B cell (primary cell): Measurements from ENCODE around the gene LMO7. TPM values are rescaled to one million over a fixed set of nuclear protein-coding genes. Genes with fewer than 3 reads are reported as not detected.

Source experiments
- ATAC-seq: fragments of 200-7000 bp; cut with Tn5 transposase; one replicate; pipeline ENCODE4 v1.10.0; 2021; ENCODE audit warnings: low read depth, mild to moderate bottlenecking, moderate number of reproducible peaks, moderate library complexity
- CTCF ChIA-PET: fragments of 350-600 bp; sonication (Branson Sonifier 250); formaldehyde crosslinking; loops from one replicate; lab custom pipeline; 2021; ENCODE audit warnings: antibody characterized with exemption, inconsistent platforms; lab: Charles Lee
- POLR2A ChIA-PET: fragments of 350-600 bp; sonication (Branson Sonifier 250); formaldehyde crosslinking; loops from one replicate; lab custom pipeline; 2021; ENCODE audit warnings: antibody characterized with exemption; lab: Charles Lee
- DNase-seq: peaks from one replicate; pipeline ENCODE4 v3.0.0; 2013
- H2AFZ ChIP-seq: 2 replicates; pipeline ENCODE4 v1.6.1; 2012; ENCODE audit warnings: mild to moderate bottlenecking, low read depth, low read length; ENCODE audit not compliant: insufficient read depth, poor library complexity, severe bottlenecking
- H3K27ac ChIP-seq, 2 donors: 1 replicate in 1 of 2; 2 replicates in 1 of 2; pipeline ENCODE4 v1.5.1; 2012 to 2013; ENCODE audit warnings: low read length in 2 of 2, mild to moderate bottlenecking in 2 of 2, moderate library complexity in 1 of 2
- H3K27me3 ChIP-seq, 4 experiments: fragments of 200-600 bp in 1 of 4; sonication (generic) in 1 of 4; replicated peaks in 1 of 4; 1 replicate in 2 of 4; 2 replicates in 2 of 4; pipeline versions ENCODE4 v1.6.1 to v1.7.0; 2013 to 2016; ENCODE audit warnings: low read length in 3 of 4, mild to moderate bottlenecking in 2 of 4, mixed read lengths in 1 of 4, moderate library complexity in 1 of 4; ENCODE audit not compliant: insufficient read depth in 4 of 4, control insufficient read depth in 3 of 4; ENCODE audit errors: control extremely low read depth in 1 of 4
- H3K36me3 ChIP-seq, 2 experiments: replicated peaks in 1 of 2; 1 replicate in 1 of 2; 2 replicates in 1 of 2; pipeline versions ENCODE4 v1.6.1 to v1.7.1; 2013; ENCODE audit warnings: low read length in 1 of 2; ENCODE audit not compliant: insufficient read depth in 2 of 2, control insufficient read depth in 1 of 2; ENCODE audit errors: control extremely low read depth in 1 of 2, extremely low read depth in 1 of 2
- H3K4me1 ChIP-seq, 2 donors: fragments of 200-600 bp in 1 of 2; sonication (generic) in 1 of 2; 1 replicate in 1 of 2; 2 replicates in 1 of 2; pipeline versions ENCODE4 v1.5.1 to v1.6.1; 2013 to 2017; ENCODE audit warnings: low read length in 2 of 2; ENCODE audit not compliant: control insufficient read depth in 2 of 2, insufficient read depth in 2 of 2
- H3K4me2 ChIP-seq: replicated peaks from 2 replicates; pipeline ENCODE3; 2012; ENCODE audit warnings: mild to moderate bottlenecking, low read depth, low read length; ENCODE audit not compliant: poor library complexity, severe bottlenecking
- H3K4me3 ChIP-seq, 5 experiments: fragments of 200-600 bp in 1 of 5; sonication (generic) in 1 of 5; 1 replicate in 3 of 5; 2 replicates in 2 of 5; pipeline versions ENCODE4 v1.5.1 to v1.7.0; 2011 to 2016; ENCODE audit warnings: low read length in 4 of 5, mild to moderate bottlenecking in 4 of 5, low read depth in 2 of 5, control low read depth in 1 of 5, moderate library complexity in 1 of 5; ENCODE audit not compliant: insufficient read depth in 1 of 5; ENCODE audit errors: control extremely low read depth in 1 of 5, extremely low read depth in 1 of 5
- H3K79me2 ChIP-seq: fragments of 200-600 bp; sonication (generic); one replicate; pipeline ENCODE4 v1.6.0; 2016; ENCODE audit warnings: low read length; ENCODE audit not compliant: control insufficient read depth, insufficient read depth
- H3K9ac ChIP-seq: fragments of 200-600 bp; sonication (generic); 2 replicates; pipeline ENCODE4 v1.6.1; 2017; ENCODE audit warnings: mild to moderate bottlenecking, low read length, moderate library complexity
- H3K9me3 ChIP-seq, 3 donors: one replicate each; pipeline versions ENCODE4 v1.6.1 to v1.7.1; 2013; ENCODE audit warnings: low read length in 2 of 3; ENCODE audit not compliant: control insufficient read depth in 2 of 3, insufficient read depth in 1 of 3; ENCODE audit errors: control extremely low read depth in 1 of 3
- H4K20me1 ChIP-seq: 2 replicates; pipeline ENCODE4 v1.6.0; 2012; ENCODE audit warnings: mild to moderate bottlenecking, low read length; ENCODE audit not compliant: insufficient read depth, control insufficient read depth, poor library complexity, severe bottlenecking
- H3K27ac Mint-ChIP-seq: one replicate; pipeline ENCODE4 v1.8.0; 2021; ENCODE audit warnings: mixed read lengths
- H3K27me3 Mint-ChIP-seq: one replicate; pipeline ENCODE4 v1.8.0; 2021; ENCODE audit warnings: mixed read lengths
- H3K4me1 Mint-ChIP-seq: one replicate; pipeline ENCODE4 v1.8.0; 2021; ENCODE audit warnings: mixed read lengths
- H3K4me3 Mint-ChIP-seq: one replicate; pipeline ENCODE4 v1.8.0; 2021; ENCODE audit warnings: mixed read lengths
- H3K9me3 Mint-ChIP-seq: one replicate; pipeline ENCODE4 v1.8.0; 2022; ENCODE audit warnings: mixed read lengths; ENCODE audit not compliant: insufficient read depth
- CTCF ChIP-seq: fragments of 200-600 bp; IDR thresholded peaks from one replicate; pipeline ENCODE4 v1.8.0; 2022; ENCODE audit warnings: antibody characterized with exemption, mild to moderate bottlenecking
- EZH2 ChIP-seq: IDR thresholded peaks from 2 replicates; pipeline ENCODE4 v1.6.1; 2012; ENCODE audit warnings: borderline replicate concordance, low read depth, mild to moderate bottlenecking, moderate library complexity, low read length; ENCODE audit not compliant: insufficient read depth, poor library complexity, severe bottlenecking
- WGBS: methylation state at CpG from one replicate; pipeline ENCODE4 v1.1.5; 2013; ENCODE audit warnings: missing lambda C conversion rate; ENCODE audit not compliant: insufficient coverage; 5-methylcytosine and 5-hydroxymethylcytosine counted together
- intact Hi-C: fragments of 100-400 bp; cut with micrococcal nuclease; formaldehyde crosslinking; loops from one replicate; pipeline ENCODE4 v1.10.0; 2022
- polyA plus RNA-seq: library from polyadenylated mRNA; depleted of rRNA; stranded (reverse); fragments of >200 nt; gene quantifications from 2 replicates; pipeline ENCODE4 v1.2.3, GENCODE V29; 2012
- total RNA-seq, 2 donors: library from RNA; stranded (reverse); fragments of 120-200 nt in 1 of 2; gene quantifications; 1 replicate in 1 of 2; 2 replicates in 1 of 2; pipeline versions ENCODE4 v1.2.3 to v1.2.4, GENCODE V29; 2013 to 2022

LMO7 gene
- total and polyA plus RNA-seq, 2 donors (not counting 1 experiment from before 2014, with no cell fraction given), result 7.8 to 17.4 TPM

DNA sequence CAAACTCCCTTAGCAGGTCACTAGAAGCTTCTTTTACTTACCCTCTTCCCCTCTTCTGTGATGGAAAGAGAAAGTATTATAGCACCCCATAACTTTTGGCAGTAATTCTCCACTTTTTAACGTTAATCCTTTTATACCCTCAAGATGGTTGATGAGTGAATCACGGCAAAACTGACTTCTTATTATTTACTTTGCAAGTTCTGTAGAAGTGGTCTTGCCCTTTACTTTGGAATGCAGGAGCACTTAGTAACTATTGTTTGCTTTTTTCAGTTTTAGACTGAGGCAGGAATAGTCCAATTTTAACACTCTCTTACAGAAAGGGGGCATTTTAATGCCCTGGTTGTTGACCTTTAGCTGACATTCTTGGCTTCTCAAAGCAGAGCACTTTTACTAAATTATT lies 260.1 kb downstream of the LMO7 start:
- Histone ChIP-seq H3K36me3 (no peaks in the 10 kb centered on the region), H3K9ac (no peak overlapping the region), H3K4me3 (no peak overlapping the region), H2AFZ (no peak overlapping the region), H3K27ac (no peak overlapping the region), H4K20me1 (no peaks in the 10 kb centered on the region), H3K4me1 (no peaks in the 10 kb centered on the region), H3K4me2 (no peak overlapping the region), H3K79me2 (no peaks in the 10 kb centered on the region), H3K27me3 (no peaks in the 10 kb centered on the region), H3K9me3 (peaks cover 0 to 3% (median 0%) of the 10 kb centered on the region in 3 donors)
- no CpG with 5 or more reads among the region's 2 CpGs for WGBS
- TF ChIP-seq CTCF (no peak), EZH2 (no peak)
- H3K4me3 Mint-ChIP-seq, result no peak overlapping the region
- ATAC-seq (no peak), DNase-seq (no peak)
- CTCF ChIA-PET, result no interaction called here
- H3K27ac Mint-ChIP-seq, result no peak overlapping the region
- H3K27me3 Mint-ChIP-seq, result peaks cover 8% of the 10 kb centered on the region
- no peaks in the 10 kb centered on the region for H3K4me1 Mint-ChIP-seq
- POLR2A ChIA-PET, result no interaction called here
- peaks cover 3% of the 10 kb centered on the region for H3K9me3 Mint-ChIP-seq
- intact Hi-C loops, result no loop called here

- CTCF ChIA-PET, result no interaction called here
- TF ChIP-seq EZH2 (no peak), CTCF (no peak)
- H3K27ac ChIP-seq, result no peak overlapping the region
Observed at GRCh38 chr13:75897386-75897785, 261.3 kb downstream of the LMO7 start.

More at GRCh38 chr13:75897386-75897785, 261.3 kb downstream of the LMO7 start:
- Mint-ChIP-seq H3K4me3 (no peak overlapping the region), H3K4me1 (no peaks in the 10 kb centered on the region), H3K9me3 (peaks cover 3% of the 10 kb centered on the region), H3K27me3 (peaks cover 8% of the 10 kb centered on the region), H3K27ac (no peak overlapping the region)
- no peaks in the 10 kb centered on the region for H4K20me1 ChIP-seq
- no peak for DNase-seq
- H3K79me2 ChIP-seq, result no peaks in the 10 kb centered on the region
- peaks cover 0 to 3% (median 0%) of the 10 kb centered on the region in 3 donors for H3K9me3 ChIP-seq
- ATAC-seq, result no peak
- 0% methylated on average over 1 of the region's 3 CpGs for WGBS
- intact Hi-C loops, result no loop called here
- H3K36me3 ChIP-seq, result no peaks in the 10 kb centered on the region
- POLR2A ChIA-PET, result no interaction called here
- H3K4me2 ChIP-seq, result no peak overlapping the region
- H3K9ac ChIP-seq, result no peak overlapping the region
- no peaks in the 10 kb centered on the region for H3K4me1 ChIP-seq
- H3K27me3 ChIP-seq, result no peaks in the 10 kb centered on the region
- no peak overlapping the region for H3K4me3 ChIP-seq
- H2AFZ ChIP-seq, result no peak overlapping the region
